Hippocampal formation (tissue), 2 donors: ENCODE results near the gene MSN.
"Not testable (repeated sequence)": the region's sequence is repeated elsewhere in the genome, so short reads cannot be mapped to it uniquely, and the experiment has no call there.

Source experiments
- DNase-seq, 2 donors: peaks; one replicate each; lab custom pipeline; 2025; lab: John Stamatoyannopoulos, UW

The MSN gene

DNA sequence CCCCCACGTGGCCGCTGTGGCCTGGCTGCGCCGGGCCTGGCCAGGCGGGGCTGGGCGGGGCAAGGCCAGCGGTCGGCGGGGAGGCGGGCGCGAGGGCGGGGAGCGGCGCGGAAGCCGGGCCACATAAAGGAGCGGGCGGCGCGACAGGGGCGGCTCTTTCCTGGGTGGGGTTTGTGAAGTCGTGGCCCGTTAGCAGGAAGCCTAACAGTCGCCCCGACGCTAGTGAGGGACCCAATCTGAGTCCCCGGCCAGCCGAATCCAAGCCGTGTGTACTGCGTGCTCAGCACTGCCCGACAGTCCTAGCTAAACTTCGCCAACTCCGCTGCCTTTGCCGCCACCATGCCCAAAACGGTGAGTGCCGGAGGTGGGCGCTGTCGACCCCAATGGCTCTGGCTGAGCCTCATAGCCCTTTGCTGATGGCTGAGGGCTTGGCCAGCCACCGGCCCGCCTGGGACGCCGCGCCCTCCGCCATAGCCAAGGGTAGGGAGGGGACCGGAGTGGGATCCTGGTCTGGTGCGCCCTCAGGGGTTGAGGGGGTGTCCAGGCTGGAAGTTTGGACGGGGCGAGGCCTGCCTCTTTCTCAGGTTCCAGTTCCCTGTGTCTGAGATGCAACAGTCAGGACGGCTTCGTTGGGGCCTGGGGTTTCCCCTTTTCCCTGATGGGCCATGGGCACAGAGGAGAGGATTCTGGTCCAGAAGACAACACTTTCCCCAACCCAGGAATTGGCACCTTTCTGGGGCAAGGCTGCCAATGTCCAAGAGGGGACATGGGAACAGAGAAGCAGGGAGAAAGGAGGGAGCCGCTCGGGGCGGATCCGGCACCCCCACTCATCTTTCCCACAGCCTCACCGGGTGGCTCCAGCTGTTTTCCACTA is at the start of gene MSN:
TSS of gene MSN (plus strand) at position 152 of the 874 bp plus-strand sequence. CDS start at position 340, 188 bp downstream.
- DNase-seq, result peak in 1 of 2 donors; percentile 35

DNA sequence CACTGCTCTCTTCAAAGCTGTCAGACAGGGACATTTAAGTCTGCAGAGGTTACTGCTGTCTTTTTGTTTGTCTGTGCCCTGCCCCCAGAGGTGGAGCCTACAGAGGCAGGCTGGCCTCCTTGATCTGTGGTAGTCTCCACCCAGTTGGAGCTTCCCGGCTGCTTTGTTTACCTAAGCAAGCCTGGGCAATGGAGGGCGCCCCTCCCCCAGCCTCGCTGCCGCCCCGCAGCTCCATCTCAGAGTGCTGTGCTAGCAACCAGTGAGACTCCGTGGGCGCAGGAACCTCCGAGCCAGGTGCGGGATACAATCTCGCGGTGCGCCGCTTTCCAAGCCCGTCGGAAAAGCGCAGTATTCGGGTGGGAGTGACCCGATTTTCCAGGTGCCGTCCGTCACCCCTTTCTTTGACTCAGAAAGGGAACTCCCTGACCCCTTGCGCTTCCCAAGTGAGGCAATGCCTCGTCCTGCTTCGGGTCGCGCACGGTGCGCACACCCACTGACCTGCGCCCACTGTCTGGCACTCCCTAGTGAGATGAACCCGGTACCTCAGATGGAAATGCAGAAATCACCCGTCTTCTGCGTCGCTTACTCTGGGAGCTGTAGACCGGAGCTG is 47.3 kb upstream of the MSN start:
- DNase-seq, result not testable (repeated sequence)

DNA sequence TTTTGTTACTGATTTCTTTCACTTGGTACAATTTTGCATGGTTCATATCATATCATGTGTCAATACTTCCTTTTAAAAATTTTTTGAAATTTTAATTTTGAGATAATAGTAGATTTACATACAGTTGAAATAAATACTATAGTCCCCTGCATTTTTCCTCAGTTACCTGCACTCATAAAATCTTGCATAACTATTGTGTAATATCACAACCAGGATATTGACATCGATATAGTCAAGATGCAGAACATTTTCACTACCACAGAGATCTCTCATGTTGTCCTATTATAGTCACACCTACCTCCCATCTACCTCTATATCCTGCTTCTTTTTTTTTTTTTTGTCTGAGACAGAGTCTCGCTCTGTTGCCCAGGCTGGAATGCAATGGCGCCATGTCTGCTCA is 36.7 kb upstream of the MSN start:
- DNase-seq, result no peak

DNA sequence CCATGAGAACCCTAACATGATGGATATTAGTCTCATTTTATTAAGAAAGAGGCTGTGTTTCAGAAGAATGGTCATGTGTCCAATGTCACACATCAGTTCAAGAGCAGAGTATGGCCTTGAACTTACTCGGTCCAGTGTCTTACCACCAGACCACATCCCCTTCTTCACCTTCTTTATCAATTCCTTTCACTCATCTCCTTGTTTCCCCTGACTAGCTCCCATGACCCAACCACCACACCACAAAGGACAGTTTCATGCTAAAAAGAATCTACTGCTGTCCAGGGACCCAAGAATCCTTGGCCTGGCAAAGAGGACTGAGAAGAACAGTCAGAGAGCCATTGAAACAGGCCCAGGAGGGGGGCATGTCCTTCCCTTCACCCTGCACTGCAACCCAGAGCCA is 33.6 kb upstream of the MSN start:
- DNase-seq, result no peak

DNA sequence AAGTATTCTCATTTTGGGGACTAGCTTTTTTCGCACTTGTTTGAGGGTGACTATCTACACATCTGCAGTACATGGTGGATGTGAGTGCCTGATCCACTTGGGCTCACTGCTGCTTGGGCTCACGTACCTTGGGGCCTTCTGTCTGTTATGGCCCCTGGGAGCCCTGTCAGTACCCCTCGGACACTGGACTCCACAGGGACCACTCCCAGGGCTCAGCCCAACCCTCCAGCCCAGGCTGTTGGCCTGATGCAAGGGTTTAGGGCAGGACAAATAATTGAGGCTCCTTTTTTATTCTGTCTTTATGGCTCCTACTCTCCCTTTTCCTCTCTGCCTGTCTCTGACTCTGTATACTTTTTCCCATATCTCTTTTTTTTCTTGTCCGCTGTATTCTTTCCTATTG is 32.7 kb upstream of the MSN start:
- no peak for DNase-seq

DNA sequence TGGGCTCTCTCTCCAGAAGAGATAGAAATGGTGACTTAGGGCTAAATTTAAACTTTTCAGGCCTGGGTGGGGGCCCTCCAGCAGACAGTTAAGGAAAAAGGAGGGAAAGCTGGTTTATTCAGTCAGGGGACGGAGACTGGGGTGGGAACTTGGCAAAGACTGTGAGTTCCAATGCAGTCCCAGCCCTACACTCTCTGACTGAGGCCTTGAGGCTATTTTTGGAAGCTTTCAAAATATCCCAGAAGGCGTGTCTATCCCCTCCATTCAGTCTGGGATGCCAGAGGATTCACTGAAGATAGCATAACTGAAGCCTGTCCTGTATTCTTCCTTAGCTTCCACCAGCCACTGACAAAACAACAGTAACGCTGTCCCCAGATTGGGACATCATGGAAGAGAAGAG is 32.1 kb upstream of the MSN start:
- DNase-seq, result no peak

DNA sequence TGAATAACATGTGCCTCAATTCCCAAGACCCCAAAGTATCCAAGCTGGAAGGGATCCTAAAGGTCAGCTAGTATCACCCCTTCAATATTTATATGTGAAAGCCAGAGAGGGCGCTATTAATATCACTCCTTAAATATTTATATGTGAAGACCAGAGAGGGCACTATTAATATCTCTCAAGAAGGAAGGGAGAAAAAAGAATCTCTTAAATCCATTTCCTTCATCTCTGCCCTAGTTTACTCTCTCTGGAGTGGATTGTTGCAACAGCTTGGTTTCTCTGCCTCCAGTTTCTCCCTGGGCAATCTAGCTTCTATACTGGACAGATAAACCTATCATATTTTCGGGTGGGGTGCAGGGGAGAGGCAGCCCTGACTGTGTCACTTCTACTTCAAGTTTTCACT is 31.6 kb upstream of the MSN start:
- no peak for DNase-seq

DNA sequence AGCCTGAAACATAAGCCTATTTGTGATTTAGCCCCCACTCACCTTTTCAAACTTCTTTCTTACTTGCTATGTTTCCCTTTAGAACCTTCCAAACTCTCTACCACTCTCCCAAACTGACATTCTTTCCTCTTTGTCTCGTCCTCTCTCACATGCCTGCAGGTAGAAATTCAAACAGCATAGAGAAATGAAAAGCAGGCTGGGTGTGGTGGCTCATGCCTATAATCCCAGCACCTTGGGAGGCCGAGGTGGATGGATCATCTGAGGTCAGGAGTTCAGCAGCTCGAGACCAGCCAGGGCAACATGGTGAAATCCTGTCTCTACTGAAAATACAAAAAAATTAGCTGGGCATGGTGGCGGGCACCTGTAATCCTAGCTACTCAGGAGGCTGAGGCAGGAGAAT is 31.2 kb upstream of the MSN start:
- not testable (repeated sequence) for DNase-seq

DNA sequence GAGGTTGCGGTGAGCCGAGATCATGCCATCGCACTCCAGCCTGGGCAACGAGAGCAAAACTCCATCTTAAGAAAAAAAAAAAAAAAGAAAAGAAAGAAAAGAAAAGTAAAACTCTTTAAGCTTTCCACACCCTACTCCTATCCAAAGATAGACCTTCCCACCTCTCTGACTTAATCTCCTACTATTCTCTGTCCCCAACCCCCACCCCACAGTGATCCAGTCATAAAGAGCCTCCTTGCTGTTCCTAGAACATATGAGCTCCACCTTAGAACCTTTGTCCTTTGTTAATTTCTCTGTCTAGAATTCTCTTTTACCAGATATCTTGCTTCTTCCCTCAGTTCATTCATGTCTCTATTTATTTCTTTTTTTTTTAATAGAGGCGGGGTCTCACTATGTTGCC is 30.1 kb upstream of the MSN start:
- DNase-seq, result no peak

DNA sequence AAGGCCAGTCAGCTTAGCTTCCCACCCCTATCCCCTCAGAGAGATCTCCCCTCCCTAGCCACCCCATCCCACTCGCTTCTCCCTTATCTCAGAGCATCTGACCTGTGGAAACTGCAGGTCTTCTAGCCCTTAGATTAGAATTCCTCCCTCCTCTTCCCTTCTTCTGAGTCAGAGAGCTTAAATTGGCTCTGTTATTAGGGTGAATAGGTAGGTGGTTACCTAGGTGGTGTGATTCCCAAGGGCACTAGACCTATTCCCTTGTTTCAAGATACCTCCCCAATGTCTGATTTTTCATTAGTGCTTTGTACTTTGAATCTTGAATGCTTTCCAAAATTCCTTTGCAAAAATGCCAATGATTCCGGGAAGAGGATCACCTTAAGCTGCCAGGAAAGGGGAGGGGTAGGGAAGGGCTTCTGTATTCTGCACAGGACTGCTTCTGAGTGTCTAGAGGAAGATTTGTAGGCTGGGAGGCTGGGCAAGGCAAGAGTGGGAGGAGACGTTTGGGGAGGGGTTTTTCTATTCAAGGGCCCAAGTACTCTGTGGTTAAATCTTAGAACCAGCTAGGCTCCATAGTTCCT is 24.5 kb upstream of the MSN start:
- no peak for DNase-seq

DNA sequence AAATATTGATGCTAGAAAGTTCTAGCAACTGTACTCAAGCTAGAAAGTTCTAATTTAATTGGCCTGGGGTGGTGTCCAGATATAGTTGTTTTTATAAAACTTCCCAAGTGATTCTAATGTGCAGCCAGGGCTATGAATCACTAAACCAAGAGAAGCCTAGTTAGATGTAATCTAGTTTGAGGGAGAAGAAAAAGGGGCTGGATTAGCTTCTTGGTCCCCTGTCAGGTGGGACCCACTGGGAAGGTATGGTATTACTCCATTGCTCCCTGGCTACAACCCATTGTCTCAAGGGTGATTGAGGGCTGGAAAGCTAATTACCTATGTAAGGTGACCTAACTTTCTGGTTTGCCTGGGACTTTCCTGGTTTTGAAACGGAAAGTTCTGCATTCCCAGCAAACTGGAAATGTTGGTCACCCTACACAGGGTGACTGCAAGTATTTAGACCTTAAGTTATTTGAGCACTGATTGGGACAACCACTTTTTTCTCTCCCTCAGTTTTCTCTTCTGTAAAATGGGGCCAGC is 23.9 kb upstream of the MSN start:
- no peak for DNase-seq

DNA sequence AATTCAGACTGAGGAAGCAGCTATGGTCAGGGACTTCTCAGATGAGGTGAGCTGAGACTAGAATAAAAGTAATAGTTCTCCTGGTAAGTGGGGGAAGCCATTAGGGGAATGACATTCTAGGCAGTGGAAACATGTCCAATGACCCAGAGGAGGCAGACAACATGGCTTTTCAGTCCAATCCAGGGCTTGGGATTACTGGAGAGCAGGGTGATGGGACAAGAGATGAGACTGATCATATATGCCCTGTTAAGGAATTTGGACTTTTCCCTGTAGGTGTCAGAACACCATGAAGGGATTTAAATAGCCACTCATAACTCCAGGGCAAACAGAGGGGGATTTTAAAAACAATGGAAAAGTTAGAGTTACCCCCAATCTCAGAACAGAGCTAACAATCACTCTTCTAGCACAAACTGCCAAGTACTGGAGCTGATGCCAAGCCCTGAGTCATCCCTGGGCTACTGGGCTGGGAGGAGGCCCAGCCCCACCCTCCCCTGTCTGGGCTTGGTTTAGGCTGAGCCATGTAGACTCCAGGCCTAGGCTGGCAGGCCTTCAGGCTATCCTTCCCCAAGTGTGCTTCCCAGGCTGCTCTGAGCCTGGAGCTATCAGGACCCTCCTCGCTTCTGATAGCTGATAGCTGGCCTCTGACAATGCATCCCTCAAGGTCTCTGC is 22.7 kb upstream of the MSN start:
- peak; percentile 5 to 37 for DNase-seq

DNA sequence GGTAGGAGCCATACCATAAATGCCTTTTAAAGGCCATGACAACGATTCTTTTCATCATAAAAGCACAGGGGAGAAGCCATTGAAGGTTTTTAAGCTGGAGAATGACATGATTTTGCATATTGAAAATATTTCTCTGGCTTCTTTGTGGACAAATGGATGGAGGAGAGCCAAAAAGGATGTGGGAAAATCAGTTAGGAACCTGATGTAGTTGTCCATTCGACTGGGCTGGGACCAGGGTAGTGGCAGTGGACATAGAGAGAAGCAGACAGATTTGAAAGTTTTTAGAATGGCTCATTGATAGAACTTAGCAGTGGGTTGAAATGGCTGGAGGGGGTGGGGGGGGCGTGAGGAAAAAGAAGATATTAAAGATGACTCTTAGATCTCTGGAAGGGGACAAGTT is 19.7 kb upstream of the MSN start:
- DNase-seq, result no peak

DNA sequence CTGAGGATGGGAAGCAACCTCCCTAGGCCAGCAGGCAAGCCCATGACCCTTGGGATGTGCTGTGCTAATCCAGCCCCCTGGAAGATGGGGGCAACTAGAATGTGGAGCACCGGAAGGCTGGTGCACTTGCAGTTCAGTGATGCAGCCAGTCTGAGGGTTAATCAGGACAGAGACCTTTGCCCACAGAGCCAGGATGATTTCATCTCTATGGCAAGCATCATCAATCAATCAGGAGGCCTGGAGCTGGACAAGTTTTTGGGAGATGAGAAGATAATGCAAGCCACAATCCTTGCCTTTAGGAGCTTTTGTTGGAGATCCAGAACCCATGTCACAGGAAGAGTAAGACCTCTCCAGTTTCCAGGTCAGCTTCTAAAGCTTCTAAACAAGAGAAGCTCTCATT is 15.4 kb upstream of the MSN start:
- no peak for DNase-seq

DNA sequence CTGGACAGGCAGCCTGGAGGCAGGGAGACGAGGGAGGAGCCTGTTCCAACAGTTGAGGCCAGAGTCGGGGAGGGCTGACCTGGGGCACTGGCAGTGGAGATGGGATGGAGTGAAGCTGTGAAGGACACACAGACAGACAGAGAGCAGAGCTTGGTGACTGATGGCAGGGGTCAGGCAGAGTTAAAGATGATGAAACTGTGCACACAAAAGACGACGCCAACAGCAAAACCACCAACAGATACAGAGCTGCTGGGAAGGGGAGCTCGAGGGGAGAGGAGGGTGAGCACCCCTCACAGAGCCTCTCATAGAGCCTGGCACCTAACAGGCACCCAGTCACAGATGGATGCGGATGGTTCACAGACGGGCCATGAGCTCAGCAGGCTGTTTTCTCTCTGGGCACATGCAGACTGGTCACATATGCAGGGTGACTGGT is 10.4 kb upstream of the MSN start:
- not testable (repeated sequence) for DNase-seq

DNA sequence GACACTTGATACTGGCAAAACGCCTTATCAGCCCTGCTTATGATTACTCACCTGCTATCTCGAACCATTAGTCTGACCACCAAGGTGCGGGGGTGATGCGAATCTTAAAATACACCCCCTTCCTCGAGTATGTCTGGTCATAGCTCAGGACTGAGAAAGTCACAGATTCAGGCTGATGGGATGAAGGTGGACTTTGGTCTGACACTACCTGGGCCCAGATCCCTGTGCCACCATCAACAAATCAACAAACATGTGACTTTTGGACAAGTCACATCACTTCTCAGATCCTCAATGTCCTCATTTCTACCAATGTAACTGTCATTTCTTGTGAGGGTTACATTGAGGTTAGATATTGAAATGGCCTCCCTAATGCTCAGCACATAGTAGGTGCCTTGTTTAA is 9.8 kb upstream of the MSN start:
- DNase-seq, result no peak

DNA sequence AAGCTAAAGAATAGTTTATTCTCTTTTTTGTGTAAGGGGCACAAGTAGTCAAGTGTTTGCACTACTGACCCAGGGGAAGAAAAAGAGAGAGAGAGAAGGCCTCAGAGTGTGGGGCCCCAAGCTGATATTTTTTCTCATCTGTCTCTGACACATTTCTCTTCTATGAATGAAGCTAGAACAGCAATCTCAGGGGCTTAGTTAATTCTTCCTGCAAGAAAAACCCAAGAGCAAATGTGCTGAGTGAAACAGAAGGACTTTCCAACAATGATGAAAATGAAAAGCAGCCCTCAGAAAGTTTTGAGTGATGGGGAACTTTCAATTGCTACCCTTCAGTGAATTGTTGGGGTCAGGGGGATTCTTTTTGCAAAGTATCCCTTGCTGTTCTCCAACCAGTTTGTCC is 9.2 kb upstream of the MSN start:
- no peak for DNase-seq

DNA sequence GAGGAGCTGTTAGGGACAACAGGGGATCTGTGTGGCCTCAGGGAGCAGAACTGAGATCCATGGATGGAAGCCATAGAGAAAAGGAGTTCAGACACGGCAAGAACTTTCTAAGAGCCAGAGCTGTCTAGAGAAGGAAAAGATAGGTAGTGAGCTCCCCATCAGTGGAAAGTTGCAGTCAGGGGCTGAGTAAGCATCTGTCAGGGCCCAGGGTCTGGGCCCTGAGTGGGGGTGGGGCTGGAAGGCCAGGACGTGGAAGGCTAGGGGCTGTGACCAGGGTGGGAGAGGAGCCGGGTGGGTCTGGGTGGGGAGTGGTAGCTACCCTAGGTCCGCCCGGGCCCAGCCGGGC is 324 bp upstream of the MSN start:
- no peak for DNase-seq

DNA sequence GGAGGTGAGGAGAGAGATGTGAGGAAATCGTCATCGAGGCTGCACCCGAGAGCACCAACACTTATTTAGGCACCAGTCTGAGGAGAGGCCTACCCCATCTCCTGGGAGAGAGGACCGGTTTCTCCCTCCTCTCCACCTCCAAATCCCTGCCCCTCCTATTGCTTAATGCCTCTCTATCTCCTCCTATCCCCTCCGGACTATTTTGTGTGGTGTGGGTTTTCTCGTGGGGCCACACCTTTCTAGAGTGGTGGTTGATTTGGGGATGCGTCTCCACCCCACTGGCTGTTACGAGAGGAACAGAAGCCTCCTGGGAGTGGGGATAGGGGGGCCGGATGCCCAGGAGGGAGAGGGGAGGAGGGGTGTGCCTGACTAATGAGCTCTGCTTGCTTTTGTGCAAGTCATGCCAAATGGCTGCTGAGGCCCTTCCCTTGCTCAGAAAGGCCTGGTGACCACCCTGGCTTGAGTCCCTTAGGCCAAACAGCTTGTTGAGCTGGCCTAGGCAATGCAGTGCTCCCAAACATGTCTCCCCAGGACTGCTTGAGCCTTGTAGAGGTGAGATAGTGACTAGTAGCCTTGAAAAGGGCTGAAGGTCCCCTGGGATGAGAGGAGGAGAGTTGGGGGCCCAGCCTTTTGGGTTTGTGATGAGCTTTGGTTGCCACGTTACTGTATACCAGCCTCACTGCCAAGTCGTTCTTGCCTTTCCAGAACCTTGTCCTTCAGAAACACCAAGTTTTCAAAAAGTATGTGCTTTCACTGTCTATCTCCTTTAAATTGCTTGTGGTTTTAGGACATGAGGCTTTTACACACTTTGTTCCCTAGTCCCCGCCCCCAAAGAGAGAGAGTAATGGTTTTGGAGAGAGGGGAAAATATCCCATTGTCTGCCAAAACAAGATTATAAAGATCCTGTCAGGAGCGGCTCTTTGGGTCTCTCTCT is 1.2 kb downstream of the MSN start:
- DNase-seq, result peak in 1 of 2 donors; percentile 19

DNA sequence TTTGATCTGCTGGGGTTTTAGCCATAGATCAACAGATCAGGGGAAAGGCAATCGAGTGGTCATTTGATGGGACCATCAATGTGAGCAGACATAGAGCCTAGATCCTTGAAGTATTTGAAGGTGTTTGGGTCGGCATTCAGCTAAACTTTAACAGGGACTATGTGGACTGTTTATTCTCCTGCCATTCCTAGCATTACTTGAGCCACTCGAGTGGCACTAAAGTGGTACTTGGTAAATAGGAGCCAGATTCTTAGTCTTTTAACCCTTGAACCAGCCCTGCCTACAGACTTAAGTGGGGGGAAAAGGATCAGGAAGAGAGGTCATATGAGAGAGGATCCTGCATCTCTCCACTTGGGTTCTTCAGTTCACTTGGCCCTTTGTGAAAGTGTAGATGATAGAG is 3.8 kb downstream of the MSN start:
- no peak for DNase-seq

DNA sequence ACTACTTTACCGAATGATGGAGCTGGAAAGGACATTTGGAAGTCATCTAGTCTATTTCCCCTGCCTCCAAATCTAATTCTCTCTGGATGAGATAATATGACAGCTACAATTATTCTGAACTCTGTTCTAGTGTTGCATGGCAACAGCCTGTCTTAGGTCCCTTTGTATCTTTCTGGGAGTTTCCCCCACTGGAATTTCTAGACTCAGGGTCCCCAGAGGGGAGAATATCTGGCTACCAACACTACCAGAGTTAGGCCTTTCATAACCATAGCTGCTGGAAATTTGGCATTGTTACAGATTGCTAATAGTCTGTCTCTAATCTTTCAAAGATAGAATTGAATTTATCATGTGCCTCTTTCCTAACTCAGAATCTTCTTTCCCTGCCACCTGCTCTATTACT is 4.5 kb downstream of the MSN start:
- DNase-seq, result no peak

DNA sequence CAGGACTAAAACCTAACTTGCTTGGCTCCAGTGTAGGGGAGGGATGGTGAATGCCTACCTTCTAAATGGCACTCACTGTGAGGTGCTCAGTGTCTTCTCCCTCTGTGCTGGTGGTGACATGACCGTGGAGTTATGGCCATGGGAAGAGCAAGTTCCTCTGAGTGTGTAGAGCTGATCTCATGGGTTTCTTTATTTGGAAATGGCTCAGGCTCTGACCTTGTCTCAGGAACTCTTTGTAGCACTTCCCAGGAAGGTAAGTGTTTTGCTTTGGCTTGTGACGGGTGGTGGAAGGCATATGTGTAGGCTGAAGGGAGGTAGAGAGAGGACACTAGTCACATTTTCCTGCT is 6.4 kb downstream of the MSN start:
- no peak for DNase-seq
